Medulla oblongata (tissue), 1 donor: ENCODE results near the gene ZNF626.
"Not testable (repeated sequence)": the region's sequence is repeated elsewhere in the genome, so short reads cannot be mapped to it uniquely, and the experiment has no call there.

Experiments
- DNase-seq: peaks from one replicate; pipeline ENCODE4 v3.0.0-alpha.2; 2015; ENCODE audit errors: extremely low spot score

ZNF626 gene

DNA sequence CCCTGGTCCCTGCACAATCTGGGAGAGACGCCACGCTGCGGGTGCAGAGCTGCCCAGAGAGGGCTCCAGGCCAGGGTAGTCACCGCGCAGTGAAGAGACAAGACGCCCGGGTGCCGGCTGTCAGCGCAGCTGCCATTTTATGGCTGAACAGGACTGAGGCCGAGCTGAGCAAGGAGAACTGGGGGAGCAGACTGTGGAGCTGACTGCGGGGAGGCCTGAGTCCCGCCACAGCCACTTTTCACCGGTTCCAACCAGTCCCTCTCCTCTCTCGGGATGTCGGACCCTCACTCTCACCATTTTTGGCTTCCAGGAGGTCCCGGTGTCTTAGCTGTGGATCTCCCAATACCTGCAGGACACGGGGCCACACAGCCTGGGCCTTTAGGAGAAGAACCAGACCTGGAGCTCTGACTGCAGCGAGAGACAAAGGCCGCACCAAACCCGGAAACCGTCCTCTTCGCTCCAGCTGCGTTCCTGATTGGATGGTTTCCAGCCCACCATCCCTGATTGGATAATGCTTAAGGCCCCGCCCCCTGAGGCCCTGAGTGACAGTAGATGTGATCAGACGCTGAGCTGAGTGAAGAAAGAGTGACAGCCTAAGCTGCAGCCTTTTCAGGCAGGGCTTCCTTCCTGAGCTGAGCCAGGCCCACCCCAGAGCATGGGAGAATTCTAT, at the start of gene ZNF626:
Gene ZNF626 (minus strand): TSS at position 422 of the 670 bp plus-strand sequence. CDS start 125 bp downstream, at position 297.
- DNase-seq = peak; percentile 99

DNA sequence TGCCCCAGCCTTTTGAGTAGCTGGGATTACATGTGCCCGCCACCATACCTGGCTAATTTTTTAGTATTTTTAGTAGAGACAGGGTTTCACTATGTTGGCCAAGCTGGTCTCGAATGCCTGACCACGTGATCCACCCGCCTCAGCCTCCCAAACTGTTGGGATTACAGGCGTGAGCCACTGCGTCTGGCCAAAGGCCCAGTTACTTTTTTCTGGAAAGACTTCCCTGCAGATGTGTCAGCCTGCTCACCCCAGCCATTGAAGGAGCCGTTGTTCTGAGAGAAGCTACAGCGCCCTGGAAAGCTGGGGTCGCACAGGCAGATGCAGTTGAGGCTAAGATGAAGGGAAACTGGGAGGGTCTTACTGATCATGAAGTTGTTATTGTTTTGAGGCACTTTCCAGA, 7.9 kb upstream of the ZNF626 start:
- no peak for DNase-seq

DNA sequence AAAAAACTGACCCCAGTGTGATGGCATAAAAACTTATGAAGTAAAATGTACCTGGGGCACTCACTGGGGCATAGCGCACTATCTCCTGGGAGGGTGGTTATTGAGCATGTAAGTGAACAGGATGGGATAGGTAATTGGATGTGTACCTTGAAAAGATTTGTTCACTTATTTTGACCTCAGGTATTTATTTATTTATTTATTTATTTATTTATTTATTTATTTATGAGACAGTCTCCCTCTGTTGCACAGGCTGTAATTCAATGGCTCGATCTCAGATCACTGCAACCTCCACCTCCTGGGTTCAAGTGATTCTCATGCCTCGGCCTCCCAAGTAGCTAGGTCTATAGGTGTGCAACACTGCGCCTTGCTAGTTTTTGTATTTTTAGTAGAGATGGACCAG, 5.9 kb upstream of the ZNF626 start:
- no peak for DNase-seq

DNA sequence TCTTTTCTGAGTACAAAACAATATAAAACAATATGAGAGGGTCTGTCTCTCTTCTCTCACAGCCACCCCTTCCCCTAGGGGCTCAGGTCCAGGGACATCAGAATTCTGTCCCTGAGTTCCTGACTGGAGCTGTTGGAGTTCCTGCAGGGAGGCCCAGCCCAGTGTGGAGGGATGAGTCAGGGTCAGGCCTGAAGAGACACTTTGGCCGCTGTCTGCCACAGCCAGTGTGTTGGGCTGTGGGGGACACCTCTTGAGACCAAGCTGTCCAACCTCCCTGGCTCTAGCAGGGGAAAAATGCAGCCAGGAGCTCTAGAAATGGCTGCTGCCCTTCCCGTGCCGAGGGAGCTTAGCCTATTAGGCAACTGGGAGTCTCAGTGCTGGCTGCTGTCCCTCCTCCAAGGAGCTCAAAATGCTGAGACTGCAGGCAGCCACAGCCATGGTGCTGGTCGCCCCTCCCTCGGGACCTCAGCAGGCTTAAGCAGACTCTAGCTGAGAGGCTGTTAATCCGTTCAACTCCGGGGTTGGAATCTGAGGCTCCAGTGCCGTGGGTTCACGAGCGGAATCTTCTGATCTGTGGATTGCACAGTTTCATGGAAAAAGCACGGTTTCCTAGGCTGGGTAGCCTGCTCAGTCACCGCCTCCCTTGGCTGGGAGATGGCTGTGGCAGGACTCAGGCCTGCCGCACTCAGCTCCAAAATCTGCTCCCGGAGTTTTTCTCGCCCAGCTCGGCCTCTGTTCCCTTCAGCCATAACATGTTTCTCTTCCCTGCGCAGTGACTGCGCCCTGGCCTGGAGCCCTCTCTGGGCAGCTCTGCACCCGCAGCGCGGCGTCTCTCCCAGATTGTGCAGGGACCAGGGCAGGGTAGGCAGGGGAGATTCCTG, 3.8 kb upstream of the ZNF626 start:
- DNase-seq = peak; percentile 18

GRCh38 chr19:20664475-20664874, 3.1 kb upstream of the ZNF626 start:
- DNase-seq = not testable (repeated sequence)

DNA sequence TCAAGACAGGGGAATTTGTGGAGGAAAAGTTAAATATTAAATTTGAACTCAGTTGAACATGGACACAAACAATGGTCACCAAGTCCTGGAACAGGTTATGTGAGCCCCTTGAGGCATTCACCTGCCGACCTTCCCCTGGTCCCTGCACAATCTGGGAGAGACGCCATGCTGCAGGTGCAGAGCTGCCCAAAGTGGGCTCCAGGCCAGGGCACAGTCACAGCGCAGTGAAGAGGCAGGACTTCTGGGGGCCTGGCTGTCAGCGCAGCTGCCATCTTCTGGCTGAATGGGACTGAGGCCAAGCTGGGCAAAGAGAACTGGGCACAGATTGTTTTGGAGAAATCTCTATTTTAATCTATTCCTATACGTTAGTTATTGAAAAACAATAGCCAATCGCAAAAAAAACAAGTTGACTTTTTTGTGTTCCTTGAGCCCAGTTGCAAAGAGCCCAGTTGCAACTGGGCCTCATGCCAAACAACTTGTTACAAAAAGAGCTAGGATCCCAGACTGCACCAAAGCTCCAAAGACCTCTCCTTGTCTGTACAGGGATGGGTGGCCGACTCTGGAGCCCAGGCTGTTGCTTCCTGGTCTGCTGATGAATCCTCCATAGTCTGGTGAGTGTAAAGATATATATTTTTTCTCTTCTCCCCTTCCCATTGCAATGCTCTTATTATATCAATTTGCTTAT, 1.2 kb upstream of the ZNF626 start:
- no peak for DNase-seq

DNA sequence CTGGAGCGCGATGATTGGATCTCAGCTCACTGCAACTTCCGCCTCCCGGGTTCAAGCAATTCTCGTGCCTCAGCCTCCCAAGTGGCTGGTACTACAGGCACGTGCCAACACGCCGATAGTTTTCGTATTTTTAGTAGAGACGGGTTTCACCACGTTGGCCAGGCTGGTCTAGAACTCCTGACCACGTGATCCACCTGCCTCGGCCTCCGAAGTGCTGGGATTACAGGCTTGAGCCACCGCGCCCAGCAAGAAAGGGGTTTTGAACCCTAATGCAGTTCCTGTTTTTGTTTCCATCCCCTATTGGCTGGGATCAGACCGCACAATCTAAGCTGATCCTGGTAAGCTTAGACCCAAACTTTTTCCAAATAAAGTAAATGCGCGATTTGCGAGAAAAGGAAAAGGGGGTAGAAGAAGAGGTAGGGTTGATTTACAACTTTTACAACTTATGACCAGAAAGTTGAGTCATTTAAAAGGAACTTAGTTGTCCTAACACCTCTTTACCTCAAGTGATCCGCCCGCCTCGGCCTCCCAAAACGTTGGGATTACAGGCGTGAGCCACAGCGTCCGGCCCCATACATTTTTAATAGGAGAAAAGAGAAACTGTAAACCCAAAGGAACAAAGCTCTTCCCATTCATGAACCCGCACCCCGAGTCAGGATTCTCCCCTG, 764 bp downstream of the ZNF626 start:
- no peak for DNase-seq

- DNase-seq = no peak
These were observed 20.8 kb downstream of the ZNF626 start for GRCh38 chr19:20640545-20640944.

DNA sequence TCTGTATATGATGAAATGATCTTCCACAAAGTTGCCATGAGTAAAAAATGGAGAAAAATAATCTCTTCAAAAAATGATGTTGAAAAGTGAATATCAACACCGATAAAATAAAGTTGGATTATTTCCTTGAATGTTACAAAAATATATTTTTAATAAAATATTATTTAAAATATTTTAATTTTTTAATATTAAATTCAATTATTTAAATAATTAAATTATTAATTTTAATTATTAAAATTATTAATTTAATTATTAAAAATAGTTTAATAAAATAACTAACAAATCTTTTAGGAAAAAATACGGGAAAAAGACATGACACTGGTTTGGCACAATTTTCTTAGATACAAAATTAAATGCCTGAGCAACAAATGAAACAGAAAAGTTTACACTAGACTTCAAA, 21.3 kb downstream of the ZNF626 start:
- no peak for DNase-seq

DNA sequence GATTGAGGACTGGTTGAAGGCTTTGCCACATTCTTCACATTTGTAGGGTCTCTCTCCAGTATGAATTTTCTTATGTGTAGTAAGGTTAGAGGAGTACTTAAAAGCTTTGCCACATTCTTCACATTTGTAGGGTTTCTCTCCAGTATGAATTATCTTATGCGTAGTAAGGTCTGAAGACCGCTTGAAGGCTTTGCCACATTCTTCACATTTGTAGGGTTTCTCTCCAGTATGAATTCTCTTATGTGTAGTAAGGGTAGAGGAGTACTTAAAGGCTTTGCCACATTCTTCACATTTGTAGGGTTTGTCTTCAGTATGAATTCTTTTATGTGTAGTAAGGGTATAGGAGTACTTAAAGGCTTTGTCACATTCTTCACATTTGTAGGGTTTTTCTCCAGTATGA, 36.8 kb downstream of the ZNF626 start:
- DNase-seq = not testable (repeated sequence)

GRCh38 chr19:20616071-20616470, 45.3 kb downstream of the ZNF626 start:
- DNase-seq = no peak

- DNase-seq = not testable (repeated sequence)
These were observed 46.4 kb downstream of the ZNF626 start for GRCh38 chr19:20614971-20615370.

GRCh38 chr19:20612711-20613316, 48.6 kb downstream of the ZNF626 start:
- no peak for DNase-seq

- no peak for DNase-seq
These were observed 49.5 kb downstream of the ZNF626 start for GRCh38 chr19:20611866-20612265.

GRCh38 chr19:20607943-20608342, 53.4 kb downstream of the ZNF626 start:
- DNase-seq = no peak
